Cortex of kidney (tissue), 1 donor: ENCODE data around the gene TNS4.
"Not testable (repeated sequence)": the region's sequence is repeated elsewhere in the genome, so short reads cannot be mapped to it uniquely, and the experiment has no call there.

ENCODE experiments used
- DNase-seq: peaks from one replicate; lab custom pipeline; 2025; lab: John Stamatoyannopoulos, UW

Gene TNS4, protein sequence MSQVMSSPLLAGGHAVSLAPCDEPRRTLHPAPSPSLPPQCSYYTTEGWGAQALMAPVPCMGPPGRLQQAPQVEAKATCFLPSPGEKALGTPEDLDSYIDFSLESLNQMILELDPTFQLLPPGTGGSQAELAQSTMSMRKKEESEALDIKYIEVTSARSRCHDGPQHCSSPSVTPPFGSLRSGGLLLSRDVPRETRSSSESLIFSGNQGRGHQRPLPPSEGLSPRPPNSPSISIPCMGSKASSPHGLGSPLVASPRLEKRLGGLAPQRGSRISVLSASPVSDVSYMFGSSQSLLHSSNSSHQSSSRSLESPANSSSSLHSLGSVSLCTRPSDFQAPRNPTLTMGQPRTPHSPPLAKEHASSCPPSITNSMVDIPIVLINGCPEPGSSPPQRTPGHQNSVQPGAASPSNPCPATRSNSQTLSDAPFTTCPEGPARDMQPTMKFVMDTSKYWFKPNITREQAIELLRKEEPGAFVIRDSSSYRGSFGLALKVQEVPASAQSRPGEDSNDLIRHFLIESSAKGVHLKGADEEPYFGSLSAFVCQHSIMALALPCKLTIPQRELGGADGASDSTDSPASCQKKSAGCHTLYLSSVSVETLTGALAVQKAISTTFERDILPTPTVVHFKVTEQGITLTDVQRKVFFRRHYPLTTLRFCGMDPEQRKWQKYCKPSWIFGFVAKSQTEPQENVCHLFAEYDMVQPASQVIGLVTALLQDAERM

DNA sequence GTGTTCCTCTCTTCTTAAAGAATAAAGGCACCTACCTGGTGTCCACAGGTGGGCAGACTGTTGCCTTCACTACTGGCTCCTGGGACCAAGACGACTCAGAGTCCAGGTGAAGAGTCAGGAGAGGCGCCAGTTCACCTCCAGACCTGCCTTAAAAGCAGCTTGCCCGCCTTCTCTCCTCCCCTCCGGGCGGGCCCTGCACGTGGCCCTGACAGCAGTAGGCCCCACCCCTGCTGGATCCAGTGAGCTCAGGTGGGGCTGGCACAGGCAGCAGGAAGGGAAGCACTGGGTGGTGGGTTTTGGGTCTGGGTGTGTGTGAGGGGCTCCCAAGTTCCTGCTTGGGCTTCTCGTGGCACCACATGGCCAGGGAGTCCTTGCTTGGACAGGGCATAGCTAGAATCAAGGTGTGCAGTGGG is at the start of gene TNS4:
Gene TNS4, minus strand, starts transcription at position 125 of the 413 bp plus-strand sequence. CDS start 5,198 bp downstream, outside the sequence.
- DNase-seq = no peak

DNA sequence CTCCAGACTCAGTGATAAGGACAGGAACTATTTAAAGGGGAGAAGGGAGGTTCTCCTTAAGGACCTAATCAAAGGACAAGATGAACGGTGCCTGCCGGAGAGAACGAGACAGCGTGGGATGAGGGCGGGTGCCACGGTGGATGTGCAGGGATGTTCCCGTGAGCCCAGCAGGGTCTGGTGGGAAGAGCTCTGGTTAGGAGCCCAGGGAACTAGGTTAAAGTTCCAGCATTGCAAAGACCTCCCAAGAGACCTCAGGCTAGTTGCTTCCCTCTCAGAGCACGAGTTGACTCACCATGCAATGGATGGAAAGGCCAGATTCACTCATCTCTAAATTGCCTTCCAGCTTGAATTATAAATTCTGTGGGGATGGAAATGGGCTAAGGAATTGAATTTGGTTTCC is 49.2 kb upstream of the TNS4 start:
- no peak for DNase-seq

DNA sequence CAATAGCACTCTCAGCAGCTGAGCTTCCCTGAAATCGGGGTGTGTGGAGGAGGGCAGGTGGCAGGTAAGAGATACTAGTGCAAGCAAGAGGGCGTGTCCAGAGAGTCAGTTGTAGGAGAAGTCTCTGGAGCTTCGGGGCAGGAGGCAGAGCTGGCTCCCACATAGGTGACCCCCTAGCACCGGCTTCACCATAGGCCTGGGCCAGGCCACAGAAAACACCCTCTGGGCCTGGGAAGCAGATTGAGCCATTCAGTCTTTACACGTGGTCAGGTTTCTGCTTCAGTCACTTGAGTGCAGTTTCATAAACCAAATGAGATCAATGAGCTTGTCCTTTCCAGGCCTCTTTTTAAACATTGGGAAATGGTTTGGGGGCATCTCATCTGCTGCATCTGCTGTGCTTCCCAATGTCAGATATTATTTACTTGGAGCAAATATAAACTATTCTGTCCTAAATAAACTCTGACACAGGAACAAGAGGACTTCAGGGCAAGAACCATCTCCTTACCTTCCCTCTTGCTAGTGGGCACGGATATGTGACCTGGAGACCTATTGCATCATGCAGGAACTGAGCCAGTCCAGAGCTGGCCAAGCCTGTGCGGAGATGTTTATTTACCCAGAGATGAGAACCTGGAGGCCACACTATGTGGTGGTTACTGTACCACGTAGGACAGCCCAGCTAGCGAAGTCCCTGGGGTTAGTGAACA is 47.7 kb upstream of the TNS4 start:
- DNase-seq = no peak

DNA sequence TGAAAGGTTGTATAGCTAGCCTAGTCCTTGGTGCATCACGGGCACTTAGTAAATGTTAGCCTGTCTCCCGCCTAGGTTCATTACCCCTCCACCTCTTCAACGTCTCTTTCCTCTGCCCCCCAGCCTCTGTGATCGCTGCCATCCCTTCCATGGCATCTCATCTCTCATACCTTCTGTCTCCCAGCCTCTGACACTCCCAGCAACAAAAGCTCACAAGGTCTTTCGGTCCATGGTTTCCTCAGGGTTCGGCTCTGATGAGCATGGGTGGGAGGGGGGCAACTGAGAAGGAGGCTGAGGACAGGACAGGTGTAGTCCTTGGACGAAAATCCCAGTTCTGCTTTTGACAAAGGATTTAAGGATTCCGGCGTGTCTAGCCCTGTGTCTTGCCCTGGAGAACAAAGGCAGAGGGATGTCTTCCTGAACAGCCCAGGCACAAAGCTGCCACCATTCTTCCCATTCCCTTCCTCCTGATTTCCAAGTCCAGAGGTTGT is 47.1 kb upstream of the TNS4 start:
- no peak for DNase-seq

DNA sequence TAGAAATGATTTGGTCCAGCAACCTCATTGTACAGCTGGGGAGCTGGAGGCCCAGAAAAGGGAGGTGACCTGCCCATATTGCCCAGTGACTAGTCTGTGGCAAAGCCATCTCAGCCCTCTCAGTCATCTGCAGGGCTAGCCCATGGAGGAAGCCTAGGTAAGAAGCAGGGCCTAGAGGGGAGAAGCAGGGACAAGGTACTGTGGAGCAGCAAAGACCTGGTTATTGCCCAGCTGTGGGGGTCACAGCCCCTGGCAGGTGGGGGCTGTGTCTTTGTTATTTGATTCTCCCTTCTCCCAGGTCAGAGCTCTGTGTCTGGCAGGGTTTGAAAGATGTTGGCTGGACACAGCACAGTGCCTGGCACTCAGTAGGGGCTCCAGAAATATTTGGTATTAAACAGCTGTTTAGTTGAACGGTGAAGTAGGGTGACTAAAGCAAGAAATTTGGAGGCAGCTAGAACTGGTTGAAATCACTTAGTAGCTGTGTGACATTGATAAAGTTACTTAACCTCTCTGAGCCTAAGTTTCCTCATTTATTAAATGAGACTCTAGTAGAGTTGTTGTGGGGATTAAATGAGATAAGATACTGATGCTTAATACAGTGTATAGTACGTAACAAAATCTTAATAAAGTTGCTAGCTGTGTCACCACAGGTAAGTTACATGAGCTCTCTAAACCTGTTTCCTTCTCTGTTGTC is 46.5 kb upstream of the TNS4 start:
- no peak for DNase-seq

DNA sequence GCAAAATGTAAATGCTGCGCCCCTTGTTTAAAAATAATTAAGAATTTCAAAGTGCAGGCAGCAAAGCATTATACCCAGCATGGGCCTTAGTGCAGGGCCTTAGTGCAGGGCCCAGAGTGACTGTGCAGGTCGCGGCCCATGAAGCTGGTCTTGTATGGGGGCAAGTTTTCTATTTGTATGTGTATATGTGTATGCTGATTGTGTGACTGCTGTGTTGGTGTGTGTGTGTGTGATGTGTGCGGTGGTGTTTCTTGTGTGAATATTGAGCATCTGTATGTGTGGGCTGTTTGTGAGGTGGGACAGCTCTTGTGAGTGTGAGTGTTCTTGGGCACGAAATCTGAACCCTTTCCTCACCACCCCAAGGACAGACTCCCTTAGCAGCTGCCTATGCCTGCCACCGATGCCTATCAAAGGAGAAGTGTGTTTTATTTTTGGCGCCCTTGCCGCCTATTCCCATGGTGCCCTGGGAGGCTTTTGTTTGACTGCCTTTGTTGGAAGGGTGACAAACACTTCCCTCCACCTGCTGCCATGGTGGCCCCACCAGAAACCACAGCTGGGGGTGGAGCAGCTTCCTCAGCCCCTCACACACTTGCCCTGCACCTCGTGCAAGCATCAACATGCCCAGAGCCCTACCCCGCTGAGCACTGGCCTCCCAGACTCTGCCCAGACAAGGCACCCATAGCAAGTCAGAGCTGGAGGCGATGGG is 45.8 kb upstream of the TNS4 start:
- no peak for DNase-seq

DNA sequence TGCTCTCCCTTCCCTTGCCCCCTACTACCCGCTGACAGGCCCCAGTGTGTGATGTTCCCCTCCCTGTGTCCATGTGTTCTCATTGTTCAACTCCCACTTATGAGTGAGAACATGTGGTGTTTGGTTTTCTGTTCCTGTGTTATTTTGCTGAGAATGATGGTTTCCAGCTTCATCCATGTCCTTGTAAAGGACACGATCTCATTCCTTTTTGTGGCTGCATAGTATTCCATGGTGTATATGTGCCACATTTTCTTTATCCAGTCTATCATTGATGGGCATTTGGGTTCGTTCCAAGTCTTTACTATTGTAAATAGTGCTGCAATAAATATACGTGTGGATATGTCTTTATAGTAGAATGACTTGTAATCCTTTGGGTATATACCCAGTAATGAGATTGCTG is 45.1 kb upstream of the TNS4 start:
- not testable (repeated sequence) for DNase-seq

DNA sequence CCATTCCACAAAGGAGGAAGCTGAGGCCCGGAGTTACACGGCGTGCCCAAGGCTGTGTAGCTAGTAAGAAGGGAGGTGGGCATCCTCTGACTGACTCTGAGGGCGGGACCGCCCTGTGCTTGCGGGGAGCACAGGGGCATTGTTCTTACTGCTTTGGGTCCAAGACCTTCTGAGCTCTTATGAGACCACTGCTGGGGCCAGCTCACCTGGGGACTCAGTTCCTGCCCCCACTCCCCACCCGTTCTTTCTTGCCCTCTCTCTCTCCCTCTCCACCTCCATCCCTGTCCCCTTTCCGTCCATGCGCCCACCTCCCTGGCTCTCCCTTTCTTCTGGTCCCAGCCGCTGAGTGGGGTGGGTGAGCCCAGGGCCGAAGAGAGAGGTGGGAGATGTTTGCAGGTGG is 44.2 kb upstream of the TNS4 start:
- DNase-seq = no peak

DNA sequence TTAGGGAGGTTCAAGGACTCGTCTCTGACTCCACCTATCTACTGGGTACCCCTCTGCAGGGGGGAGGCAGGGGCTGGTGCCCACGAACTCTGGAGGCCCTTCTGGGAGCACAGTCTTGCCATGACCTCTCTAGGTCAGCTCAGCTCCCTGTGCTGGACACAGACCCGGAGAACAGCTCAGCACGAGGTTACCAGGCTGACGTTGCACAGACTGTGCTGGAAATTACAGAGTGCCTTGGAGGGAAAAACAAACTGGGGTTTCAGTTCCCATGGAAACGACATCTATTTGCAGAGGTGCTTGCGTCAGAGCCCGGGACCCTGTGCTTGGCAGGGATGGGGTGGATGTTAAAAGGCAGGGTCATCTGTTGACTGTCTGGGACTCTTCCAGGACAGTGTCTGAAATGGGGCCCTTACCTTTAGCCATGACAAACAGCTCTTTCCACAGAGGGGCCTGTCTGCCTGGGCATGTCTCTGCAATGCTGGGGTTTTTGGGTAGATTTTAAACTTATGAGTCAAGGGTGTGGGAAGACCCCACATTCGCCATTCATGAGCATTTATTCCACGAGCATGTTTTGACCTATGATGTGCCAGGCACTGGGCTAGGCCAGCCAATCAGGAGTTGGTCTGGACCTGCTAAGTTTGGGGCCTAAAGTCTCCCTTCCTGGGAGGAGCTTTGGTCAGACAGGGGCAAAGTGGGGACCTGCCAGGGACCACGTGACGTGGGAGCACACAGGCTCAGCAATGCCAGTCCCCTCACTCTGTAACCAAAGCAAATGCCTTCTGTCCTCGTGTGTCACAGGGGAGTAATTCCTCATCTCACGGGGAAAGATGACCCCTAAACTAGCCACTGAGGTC is 41.4 kb upstream of the TNS4 start:
- DNase-seq = no peak

DNA sequence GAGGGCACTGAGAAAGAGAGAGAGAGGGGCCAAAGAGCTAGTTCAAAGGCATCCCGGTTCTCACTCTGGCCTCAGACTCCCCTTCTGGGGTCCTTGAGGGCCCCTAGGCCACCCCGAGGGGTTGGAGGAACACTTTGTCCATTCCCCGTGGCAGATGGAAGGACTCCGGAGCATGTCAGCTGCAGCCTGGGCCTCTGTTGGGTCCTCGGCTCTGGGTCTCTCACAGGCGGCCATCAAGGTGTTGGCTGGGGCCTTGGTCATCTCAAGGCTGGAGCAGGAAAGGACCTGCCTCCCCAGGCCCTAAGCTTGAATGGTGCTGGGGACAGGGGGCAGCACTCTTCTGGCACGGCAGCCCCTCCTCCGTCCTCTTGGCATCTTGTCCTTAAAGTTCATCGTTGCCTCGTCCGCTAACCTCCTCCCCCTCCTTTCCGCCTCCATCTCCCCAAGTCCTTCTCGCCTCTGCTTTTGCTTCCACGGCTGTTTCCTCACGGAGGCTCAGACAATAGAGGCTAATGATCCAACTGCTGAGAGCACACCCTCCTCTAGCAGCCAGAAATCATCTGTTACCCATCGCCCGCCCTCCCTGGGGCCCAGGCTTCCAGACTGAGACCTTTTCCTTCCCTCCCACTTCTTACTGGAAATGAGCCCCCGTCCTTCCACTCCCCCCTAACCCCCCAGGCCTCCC is 40.6 kb upstream of the TNS4 start:
- DNase-seq = no peak

DNA sequence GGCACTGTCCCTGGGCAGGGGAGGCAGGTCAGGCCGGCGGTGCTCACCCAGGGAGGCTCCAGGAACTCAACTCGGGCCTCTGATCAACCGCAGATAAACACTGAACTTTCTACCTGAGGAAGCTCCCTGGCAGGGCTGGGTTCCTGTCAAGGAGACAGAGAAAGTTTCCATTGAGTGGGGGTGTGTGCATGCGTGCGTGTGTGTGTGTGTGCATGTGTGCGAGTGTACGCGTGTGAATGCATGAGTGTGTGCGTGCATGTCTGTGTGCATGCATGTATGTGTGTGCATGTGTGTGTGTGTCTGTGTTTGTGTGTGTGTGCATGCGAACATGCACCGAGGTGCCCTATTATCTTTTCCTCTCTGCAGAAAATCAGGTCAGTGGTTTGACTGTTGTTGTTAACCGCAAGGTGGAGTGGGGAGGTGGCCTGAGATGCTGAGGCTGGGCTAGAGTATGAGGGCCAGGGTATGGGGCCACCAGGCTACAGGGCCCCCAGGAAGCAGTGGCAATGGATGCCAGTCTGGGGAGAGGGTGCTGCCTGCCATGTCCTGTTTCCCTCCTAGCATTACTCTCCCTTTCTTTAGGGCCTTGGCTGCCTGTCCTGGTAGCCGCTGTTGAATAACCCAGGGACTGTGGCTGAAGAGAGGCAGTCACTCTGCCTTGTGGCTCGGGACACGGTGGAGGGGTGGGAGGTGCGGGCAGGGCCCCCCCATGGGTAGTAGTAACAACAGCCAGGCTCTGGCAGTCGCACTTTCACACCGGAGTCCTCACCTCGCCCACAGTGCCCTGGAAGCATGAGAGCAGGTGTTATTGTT is 39.8 kb upstream of the TNS4 start:
- no peak for DNase-seq

DNA sequence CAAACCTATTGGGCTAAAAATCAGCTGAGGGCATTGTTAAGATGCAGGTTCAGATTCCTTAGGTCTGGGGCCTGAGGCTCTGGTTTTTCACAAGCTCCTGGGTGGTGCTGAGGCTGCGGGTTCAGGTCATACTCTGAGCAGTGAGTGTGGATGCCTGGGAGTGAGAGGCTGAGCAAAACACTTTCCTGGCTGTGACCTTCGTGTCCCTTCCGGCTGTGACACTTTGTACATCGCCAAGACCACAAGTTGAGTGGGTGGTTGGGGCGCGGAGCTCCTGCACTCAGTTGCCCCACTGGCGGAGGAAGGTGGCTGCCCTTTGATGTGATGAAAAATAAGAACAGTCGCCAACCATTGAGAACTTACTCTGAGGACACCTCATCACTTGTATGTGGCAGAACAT is 39.0 kb upstream of the TNS4 start:
- no peak for DNase-seq

DNA sequence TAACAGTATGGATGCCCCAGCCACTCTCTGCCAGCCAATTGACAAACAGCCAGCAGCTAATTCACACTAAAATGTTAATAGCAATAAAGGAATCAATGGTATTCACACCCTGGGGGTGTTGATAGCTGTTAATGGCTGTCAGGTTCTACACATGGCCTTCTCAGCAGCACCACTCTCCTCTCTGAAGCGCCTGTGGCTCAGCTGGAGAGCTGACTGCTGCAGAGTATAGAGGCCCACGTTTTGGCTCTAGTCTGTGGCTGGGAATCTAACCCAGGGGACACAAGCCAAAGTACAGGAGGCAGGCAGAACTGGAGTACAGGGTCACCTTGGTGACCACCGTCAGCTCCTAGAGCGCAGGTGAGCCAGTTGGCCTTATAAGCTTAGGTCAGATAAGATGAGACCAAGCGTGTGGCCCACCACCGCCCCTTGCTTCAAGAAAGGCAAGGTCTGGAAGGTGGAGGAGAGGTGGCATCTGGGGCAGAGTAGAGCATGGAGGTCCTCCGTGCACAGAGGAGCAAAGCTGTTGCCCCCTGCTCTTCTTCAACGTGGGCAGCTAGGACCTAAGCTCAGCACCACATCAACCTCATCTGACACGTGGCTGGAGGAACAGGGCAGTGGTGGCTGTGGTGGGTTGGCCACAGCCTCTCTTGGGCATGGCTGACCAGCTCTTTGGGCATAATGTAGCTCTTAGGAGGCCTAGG is 38.4 kb upstream of the TNS4 start:
- no peak for DNase-seq

DNA sequence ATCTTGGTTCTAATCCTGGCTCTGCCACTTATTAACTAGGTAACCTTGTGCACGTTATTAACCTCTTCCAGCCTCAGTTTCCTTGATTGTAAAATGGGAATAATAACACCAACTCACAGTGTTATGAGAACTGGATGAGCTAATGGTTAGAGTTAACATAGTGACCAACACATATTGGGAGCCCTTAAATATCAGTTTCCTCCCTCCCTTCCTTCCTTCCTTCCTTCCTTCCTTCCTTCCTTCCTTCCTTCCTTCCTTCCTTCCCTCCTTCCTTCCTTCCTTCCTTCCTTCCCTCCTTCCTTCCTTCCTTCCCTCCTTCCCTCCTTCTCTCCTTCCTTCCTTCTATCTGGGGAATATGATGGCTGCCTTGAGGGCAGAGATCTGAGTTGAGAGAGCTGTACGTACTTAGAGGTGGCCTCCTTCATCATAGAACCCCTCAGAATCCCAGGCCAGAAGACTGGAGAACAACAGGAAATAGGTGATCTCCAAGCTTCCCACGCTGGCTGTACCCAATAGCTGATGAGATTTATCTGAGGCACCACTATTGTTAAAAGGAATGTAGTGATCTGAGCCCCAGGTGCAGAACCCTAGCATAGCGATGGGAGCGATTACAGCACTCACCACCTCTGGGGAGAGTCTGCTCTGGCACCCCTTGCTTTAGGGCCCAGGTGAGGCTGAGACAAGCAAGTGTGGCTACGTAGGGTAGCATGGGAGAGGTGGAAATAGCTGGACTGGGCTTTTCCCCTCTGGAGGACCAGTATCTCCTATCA is 37.7 kb upstream of the TNS4 start:
- no peak for DNase-seq

DNA sequence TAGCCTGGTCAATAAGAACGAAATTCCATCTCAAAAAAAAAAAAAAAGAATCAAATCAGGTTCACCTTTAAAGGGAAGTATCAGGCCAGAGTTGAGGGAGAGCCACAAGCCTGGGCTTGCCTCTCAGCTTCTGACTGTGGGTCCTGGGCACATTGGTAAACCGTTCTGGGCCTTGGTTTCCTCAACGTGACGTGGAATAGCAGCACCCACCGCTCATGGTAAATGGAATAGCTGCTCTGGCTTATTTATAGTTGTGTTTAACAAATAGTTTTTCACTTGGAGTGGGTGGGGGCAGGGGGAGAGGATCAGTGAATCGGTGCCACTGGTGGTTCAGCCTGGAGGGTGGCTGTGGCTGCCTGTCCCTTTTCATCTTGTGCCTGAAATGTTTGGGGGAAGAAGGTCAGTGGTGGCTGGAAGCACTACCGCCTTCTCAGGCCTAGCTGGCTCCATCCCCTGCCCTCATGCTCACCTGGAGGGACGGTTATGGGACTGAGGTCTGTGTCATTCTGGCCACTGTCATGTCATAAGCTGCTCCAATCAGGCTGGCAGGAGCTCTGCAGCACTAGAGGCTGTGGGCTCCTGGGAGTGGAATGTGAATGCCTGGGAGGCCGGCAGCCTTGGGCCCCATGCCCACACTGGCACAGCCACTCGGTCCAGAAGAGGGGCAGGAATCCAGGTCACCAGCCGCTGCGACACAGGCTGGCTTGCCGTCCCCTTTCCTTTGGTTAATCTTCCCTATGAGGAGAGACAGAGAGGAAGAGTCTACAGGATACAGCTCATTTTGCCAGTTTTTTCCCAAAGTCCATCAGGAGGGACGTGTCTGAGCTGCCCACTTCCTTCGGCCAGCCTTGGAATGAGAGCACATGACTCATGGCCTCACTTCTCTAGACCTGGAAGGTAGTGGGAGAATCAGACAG is 36.9 kb upstream of the TNS4 start:
- no peak for DNase-seq
